Left cardiac atrium (tissue), 4 donors: ENCODE measurements around the gene NUBP2. TPM values are rescaled to one million over a fixed set of nuclear protein-coding genes. Genes with fewer than 3 reads are reported as not detected.

ENCODE experiments used
- ATAC-seq, 2 donors: fragments of 200-7000 bp; cut with Tn5 transposase; one replicate each; pipeline ENCODE4 v1.9.1; 2020; ENCODE audit warnings: mild to moderate bottlenecking in 2 of 2, moderate library complexity in 2 of 2
- DNase-seq: peaks from one replicate; pipeline ENCODE4 v3.0.0-alpha.2; 2020
- intact Hi-C, 2 donors: fragments of 100-400 bp; cut with DNase I; formaldehyde crosslinking; loops; one replicate each; pipeline versions ENCODE4 v1.14.1 to v1.15.1; 2022 to 2023
- total RNA-seq, 2 donors: library from RNA; stranded (reverse); fragmentation: NEBNext Ultra II Directional; extraction: Animal tissue kit (Norgen Biotek cat#: 25700); gene quantifications; one replicate each; pipeline ENCODE4 v1.2.1, GENCODE V29; 2021
- donor health status: DM: no; HTN: yes; CAD: no.
- donor health status: DM: no; HTN: yes; CAD: no; lungs with severe emphysema.
- donor health status: DM: yes; HTN: yes; CAD: no.
- donor health status: Dilated cardiomyopathy.

The NUBP2 gene
- total RNA-seq, 2 donors from 2014 or later: 32.5 to 33.6 TPM

DNA sequence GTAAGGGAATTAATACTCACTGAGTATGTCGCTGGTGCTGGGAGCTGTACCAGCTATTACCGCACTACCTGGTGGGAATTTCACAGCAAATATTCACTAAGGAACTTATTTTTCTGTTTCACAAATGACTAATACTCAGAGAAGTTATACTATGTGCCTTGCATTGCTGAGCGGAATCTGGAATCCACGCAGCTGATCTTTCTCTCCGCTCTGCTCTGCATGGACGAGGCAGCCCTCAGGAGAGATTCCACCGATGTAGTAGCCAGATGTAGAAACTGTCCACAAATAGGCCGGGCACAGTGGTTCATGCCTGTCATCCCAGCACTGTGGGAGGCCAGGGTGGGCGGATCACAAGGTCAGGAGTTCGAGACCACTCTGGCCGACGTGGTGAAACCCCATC is 28.6 kb upstream of the NUBP2 start:
- intact Hi-C loops: no loop called here
- no peak for ATAC-seq

GRCh38 chr16:1757714-1758461 is 24.9 kb upstream of the NUBP2 start:
- no peak for DNase-seq
- intact Hi-C loops: no loop called here
- ATAC-seq: no peak

More for the DNA sequence above, 28.6 kb upstream of the NUBP2 start:
- no peak for DNase-seq

- ATAC-seq (no peak), DNase-seq (no peak)
- intact Hi-C loops: no loop called here
Measured at GRCh38 chr16:1758923-1759322, 23.8 kb upstream of the NUBP2 start.

GRCh38 chr16:1759511-1759910 is 23.2 kb upstream of the NUBP2 start:
- DNase-seq (no peak), ATAC-seq (no peak)
- intact Hi-C loops: no loop called here

- intact Hi-C loops: no loop called here
- DNase-seq (no peak), ATAC-seq (no peak)
Measured at GRCh38 chr16:1760911-1761310, 21.8 kb upstream of the NUBP2 start.

DNA sequence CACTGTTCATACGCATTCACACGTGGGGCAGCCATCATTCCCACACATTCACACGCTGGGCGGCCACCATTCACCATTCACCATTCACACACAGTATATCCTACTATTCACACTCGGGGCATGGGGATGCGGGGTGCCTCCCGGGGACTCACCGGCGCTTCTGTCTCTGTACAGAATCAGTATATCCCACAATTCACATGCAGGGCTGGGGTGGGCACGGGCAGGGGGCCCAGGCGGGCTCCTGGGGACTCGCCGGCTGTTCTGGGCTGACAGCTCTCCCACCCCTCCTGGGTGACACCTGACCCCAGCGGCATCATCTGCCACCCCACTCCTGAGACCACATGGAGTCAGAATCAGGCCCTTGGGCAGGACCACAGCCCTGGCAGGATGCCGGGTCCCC is 21.0 kb upstream of the NUBP2 start:
- ATAC-seq: no peak
- no peak for DNase-seq
- intact Hi-C loops: no loop called here

DNA sequence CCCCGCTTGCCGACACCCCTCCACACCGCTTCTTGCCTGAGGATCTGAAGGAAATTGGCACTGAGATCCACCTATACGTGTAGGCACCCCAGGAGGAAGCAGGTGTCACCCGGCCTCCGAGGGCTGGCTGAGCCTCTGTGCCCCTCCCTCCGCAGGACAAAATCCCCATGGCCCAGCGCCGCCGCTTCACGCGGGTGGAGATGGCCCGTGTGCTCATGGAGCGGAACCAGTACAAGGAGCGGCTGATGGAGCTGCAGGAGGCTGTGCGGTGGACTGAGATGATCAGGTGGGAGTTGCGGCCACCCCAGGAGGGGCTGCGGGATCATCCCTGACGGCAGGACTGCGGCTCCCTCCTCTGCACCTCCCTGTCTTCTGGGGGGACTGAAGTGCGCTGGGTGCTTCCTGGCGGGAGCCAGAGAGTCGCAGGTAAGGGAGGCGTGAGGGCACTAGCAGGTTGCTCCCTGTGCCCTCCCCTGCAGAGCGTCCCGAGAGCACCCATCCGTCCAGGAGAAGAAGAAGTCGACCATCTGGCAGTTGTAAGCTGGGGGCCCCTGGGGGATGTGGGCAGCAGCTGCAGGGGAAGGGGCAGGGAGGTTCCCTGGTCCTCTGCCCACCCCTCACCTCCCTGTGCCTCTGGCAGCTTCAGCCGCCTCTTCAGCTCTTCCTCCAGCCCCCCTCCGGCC is 20.4 kb upstream of the NUBP2 start:
- DNase-seq: no peak
- intact Hi-C loops: no loop called here
- ATAC-seq: no peak

- DNase-seq: no peak
- ATAC-seq: no peak
- intact Hi-C loops: no loop called here
Measured at GRCh38 chr16:1762879-1763520, 19.8 kb upstream of the NUBP2 start.

GRCh38 chr16:1763521-1764511 is 18.9 kb upstream of the NUBP2 start:
- ATAC-seq (peak; percentile 2 to 32), DNase-seq (no peak)
- intact Hi-C loops: no loop called here

- intact Hi-C loops: no loop called here
- ATAC-seq: no peak
- DNase-seq: no peak
Measured at GRCh38 chr16:1764971-1765370, 17.8 kb upstream of the NUBP2 start.

- intact Hi-C loops: no loop called here
- DNase-seq (no peak), ATAC-seq (no peak)
Measured at GRCh38 chr16:1765826-1766225, 16.9 kb upstream of the NUBP2 start.

- ATAC-seq (no peak), DNase-seq (no peak)
- intact Hi-C loops: no loop called here
Measured at GRCh38 chr16:1766231-1766630, 16.5 kb upstream of the NUBP2 start.

DNA sequence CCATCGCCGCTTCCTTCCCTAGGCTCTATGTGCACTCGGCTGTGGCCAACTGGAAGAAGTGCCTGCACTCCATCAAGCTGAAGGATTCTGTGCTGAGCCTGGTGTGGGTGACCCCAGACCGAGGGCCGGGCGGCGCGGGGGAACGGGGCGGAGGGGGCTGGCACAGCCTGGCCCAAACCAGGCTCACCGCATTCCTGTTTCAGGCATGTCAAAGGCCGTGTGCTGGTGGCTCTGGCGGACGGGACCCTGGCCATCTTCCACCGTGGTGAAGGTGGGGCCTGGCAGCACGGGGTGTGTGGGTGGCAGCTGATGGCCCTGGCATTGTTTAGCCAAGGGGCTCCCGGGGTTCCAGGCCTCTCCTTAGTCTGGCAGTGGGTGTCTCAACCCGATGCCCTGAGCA is 16.1 kb upstream of the NUBP2 start:
- DNase-seq (no peak), ATAC-seq (no peak)
- intact Hi-C loops: no loop called here

DNA sequence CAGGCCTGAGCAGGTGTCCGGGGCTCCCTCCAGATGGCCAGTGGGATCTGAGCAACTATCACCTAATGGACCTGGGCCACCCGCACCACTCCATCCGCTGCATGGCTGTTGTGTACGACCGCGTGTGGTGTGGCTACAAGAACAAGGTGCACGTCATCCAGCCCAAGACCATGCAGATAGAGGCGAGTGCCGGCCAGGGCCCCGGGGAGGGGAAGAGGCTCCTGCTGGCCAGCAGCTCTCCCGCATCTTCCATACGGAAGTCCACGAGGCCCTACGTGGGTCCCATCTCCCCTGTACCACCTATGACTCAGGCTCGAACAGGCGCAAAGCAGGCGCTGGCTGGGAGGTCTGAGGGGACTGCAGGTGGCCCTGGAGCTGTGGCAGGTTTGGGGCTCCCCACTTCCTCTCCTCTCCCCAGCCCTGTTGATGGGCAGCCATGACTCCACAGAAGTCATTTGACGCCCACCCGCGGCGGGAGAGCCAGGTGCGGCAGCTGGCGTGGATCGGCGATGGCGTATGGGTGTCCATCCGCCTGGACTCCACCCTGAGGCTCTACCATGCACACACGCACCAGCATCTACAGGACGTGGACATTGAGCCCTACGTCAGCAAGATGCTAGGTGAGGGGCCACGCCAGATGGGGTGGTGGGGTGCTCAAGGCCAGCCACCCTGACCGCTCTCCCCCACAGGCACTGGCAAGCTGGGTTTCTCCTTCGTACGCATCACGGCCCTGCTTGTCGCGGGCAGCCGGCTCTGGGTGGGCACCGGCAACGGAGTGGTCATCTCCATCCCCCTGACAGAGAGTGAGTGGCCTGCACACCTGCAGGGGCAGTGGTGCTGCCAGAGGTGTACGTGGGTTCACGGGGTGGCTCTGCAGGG is 15.4 kb upstream of the NUBP2 start:
- intact Hi-C loops: no loop called here
- ATAC-seq (no peak), DNase-seq (no peak)

GRCh38 chr16:1768061-1768766 is 14.5 kb upstream of the NUBP2 start:
- DNase-seq (no peak), ATAC-seq (no peak)
- intact Hi-C loops: no loop called here

DNA sequence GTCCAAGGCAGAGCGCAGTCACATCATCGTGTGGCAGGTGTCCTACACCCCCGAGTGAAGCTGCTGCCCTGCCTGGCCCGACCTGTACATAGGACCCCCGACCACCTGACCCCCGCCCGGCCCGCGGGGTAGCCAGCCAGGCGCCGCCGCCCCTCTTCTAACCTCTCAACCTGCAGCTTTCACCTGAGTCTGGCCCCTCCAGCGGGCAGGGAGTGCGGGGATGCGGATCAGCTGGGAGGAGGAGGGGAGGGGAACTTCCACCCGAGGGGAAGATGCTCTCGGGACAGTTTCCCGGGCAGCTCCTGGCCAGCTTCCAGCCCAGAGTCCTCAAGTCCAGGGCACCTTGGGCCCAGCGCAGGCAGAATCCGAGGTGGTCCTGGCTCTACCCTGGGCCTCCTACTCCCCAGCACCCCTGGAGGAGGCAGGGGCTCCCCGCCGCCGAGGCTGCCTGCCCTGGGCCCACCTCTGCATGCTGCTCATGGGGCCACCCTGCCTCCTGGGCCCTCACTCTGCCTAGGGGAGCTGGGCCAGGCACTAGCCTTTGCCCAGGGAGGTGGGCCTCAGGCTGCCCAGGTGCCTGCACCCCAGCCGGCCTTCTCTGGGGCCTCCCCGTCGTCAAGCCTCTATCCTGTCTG is 13.9 kb upstream of the NUBP2 start:
- ATAC-seq: no peak

More for the DNA sequence above, 13.9 kb upstream of the NUBP2 start:
- intact Hi-C loops: no loop called here
- DNase-seq: no peak
